SK-N-SH treated with all-trans-retinoic acid at 6 μM for 48 hours (cell line): ENCODE measurements around the gene ZSWIM6.

Experiments used
- ZC3H10 ChIP-seq: fragments of 250-450 bp; sonication (Bioruptor Pico); IDR thresholded peaks from 2 replicates; pipeline ENCODE4 v1.5.1; 2021; ENCODE audit warnings: mild to moderate bottlenecking, moderate library complexity
- ZFP30 ChIP-seq: fragments of 450-650 bp; formaldehyde crosslinking; IDR thresholded peaks from 2 replicates; pipeline ENCODE4 v1.5.0; 2022; ENCODE audit warnings: mild to moderate bottlenecking, moderate library complexity
- ZNF8 ChIP-seq: fragments of 450-650 bp; formaldehyde crosslinking; IDR thresholded peaks from 2 replicates; pipeline ENCODE4 v1.5.0; 2020; ENCODE audit warnings: mild to moderate bottlenecking, moderate library complexity
- TF ChIP-seq, protein P1 (sequence below): fragments of 250-450 bp; sonication (Bioruptor Pico); IDR thresholded peaks from 2 replicates; pipeline ENCODE4 v1.5.1; 2021; ENCODE audit warnings: mild to moderate bottlenecking, moderate library complexity
- TF ChIP-seq, protein P2 (sequence below): fragments of 250-450 bp; sonication (Bioruptor Pico); IDR thresholded peaks from 2 replicates; pipeline ENCODE4 v1.8.0; 2020; ENCODE audit warnings: mild to moderate bottlenecking, moderate library complexity, borderline replicate concordance

DNA sequence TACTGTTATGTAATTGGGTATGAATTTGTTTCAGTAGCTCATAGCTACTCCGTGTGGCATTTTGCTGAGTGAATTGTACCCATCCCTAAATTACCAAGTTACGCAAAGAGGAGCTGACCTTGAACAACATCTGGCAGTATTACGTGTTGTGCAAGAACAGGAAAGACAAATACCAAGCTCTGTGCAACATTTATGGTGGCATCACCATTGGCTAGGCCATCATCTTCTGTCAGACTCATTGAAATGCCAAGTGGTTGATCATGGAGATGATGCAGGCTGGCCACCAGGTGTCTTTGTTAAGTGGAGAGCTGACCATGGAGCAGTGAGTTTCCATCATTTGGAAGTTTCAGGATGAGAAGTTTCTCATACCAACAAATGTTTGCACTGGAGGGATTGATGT, 15.0 kb downstream of the ZSWIM6 start:
- no peak for TF ChIP-seq ZC3H10 (CRISPR knock-in tag)
- no peak for TF ChIP-seq ZFP30 (CRISPR knock-in tag)
- TF ChIP-seq ZNF8 (CRISPR knock-in tag), result no peak
- TF ChIP-seq, protein P1, sequence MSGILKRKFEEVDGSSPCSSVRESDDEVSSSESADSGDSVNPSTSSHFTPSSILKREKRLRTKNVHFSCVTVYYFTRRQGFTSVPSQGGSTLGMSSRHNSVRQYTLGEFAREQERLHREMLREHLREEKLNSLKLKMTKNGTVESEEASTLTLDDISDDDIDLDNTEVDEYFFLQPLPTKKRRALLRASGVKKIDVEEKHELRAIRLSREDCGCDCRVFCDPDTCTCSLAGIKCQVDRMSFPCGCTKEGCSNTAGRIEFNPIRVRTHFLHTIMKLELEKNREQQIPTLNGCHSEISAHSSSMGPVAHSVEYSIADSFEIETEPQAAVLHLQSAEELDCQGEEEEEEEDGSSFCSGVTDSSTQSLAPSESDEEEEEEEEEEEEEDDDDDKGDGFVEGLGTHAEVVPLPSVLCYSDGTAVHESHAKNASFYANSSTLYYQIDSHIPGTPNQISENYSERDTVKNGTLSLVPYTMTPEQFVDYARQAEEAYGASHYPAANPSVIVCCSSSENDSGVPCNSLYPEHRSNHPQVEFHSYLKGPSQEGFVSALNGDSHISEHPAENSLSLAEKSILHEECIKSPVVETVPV (CRISPR knock-in tag), result no peak
- TF ChIP-seq, protein P2, sequence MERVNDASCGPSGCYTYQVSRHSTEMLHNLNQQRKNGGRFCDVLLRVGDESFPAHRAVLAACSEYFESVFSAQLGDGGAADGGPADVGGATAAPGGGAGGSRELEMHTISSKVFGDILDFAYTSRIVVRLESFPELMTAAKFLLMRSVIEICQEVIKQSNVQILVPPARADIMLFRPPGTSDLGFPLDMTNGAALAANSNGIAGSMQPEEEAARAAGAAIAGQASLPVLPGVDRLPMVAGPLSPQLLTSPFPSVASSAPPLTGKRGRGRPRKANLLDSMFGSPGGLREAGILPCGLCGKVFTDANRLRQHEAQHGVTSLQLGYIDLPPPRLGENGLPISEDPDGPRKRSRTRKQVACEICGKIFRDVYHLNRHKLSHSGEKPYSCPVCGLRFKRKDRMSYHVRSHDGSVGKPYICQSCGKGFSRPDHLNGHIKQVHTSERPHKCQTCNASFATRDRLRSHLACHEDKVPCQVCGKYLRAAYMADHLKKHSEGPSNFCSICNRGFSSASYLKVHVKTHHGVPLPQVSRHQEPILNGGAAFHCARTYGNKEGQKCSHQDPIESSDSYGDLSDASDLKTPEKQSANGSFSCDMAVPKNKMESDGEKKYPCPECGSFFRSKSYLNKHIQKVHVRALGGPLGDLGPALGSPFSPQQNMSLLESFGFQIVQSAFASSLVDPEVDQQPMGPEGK (CRISPR knock-in tag), result no peak
